Ureter (tissue), 1 donor: ENCODE data around the gene TCTA. TPM values are rescaled to one million over a fixed set of nuclear protein-coding genes. Genes with fewer than 3 reads are reported as not detected.

Experiments used
- DNase-seq: peaks from one replicate; pipeline ENCODE4 v3.0.0-alpha.2; 2020; ENCODE audit warnings: low spot score
- total RNA-seq: library from RNA; stranded (reverse); gene quantifications from one replicate; pipeline ENCODE4 v1.2.4, GENCODE V29; 2023
- donor health status: DM: yes; HTN: yes; CAD: no.

The TCTA gene
- total RNA-seq, 1 donor from 2014 or later = 37.1 TPM

GRCh38 chr3:49460956-49461355, 48.7 kb downstream of the TCTA start:
- no peak for DNase-seq

- DNase-seq = no peak
Measured at GRCh38 chr3:49461443-49462171, 49.4 kb downstream of the TCTA start.

- DNase-seq = no peak
Measured at GRCh38 chr3:49462222-49462621, 50.0 kb downstream of the TCTA start.

- DNase-seq = no peak
Measured at GRCh38 chr3:49465270-49466034, 53.2 kb downstream of the TCTA start.

Other genes with a start within 250 kb of the TCTA start
- gene CCDC71, start 246.1 kb upstream of the TCTA start, total RNA-seq = 32.1 TPM
- gene KLHDC8B, start 240.8 kb upstream of the TCTA start, total RNA-seq = 36.5 TPM
- gene C3orf62, start 135.2 kb upstream of the TCTA start, total RNA-seq = 8.9 TPM
- 93.3 TPM for gene USP4, start 72.4 kb upstream of the TCTA start, total RNA-seq
- gene GPX1, start 54.1 kb upstream of the TCTA start, total RNA-seq = 270 TPM
- gene RHOA, start 447 bp upstream of the TCTA start, total RNA-seq = 379 TPM
- gene AMT, start 10.1 kb downstream of the TCTA start, total RNA-seq = 29.1 TPM
- 27.4 TPM for gene NICN1, start 16.9 kb downstream of the TCTA start, total RNA-seq
- 94.0 TPM for gene DAG1, start 57.8 kb downstream of the TCTA start, total RNA-seq
- gene BSN, start 142.1 kb downstream of the TCTA start, total RNA-seq = 2.4 TPM